Measurements from ENCODE around the gene UPF2. TPM values are rescaled to one million over a fixed set of nuclear protein-coding genes. Genes with fewer than 3 reads are reported as not detected.

The UPF2 gene
- total and polyA plus RNA-seq, 2 of the 13 experiments (the other 11 are each of a cell fraction or from before 2014, with no cell fraction given) = 6.2 to 14.5 TPM

- no peak for TF ChIP-seq NFAT5 (CRISPR knock-in tag; IDR thresholded peaks at IDR 0.05)
- no peak for TF ChIP-seq MATR3 (CRISPR knock-in tag; IDR thresholded peaks at IDR 0.05)
- TF ChIP-seq POLR2AphosphoS2 (IDR thresholded peaks at IDR 0.05; ENCODE audit: low read depth, low read length) = no peak
- no peak for TF ChIP-seq ZNF280D (CRISPR knock-in tag; IDR thresholded peaks at IDR 0.05)
- no peak for TF ChIP-seq ZNF234 (CRISPR knock-in tag; conservative IDR thresholded peaks at IDR 0.05)
- TF ChIP-seq FOXK1 (CRISPR knock-in tag; IDR thresholded peaks at IDR 0.05; ENCODE audit: borderline replicate concordance, low read depth) = no peak
- TF ChIP-seq PITX1 (CRISPR knock-in tag; IDR thresholded peaks at IDR 0.05) = no peak
- no peak for TF ChIP-seq PAX8 (CRISPR knock-in tag; IDR thresholded peaks at IDR 0.05; ENCODE audit: borderline replicate concordance)
- TF ChIP-seq SRY (CRISPR knock-in tag; IDR thresholded peaks at IDR 0.05) = no peak
- TF ChIP-seq NR1H2 (CRISPR knock-in tag; IDR thresholded peaks at IDR 0.05; ENCODE audit: borderline replicate concordance, low read depth) = no peak
- no peak for TF ChIP-seq ZNF598 (CRISPR knock-in tag; IDR thresholded peaks at IDR 0.05; ENCODE audit: borderline replicate concordance)
- TF ChIP-seq ZNF790 (CRISPR knock-in tag; IDR thresholded peaks at IDR 0.05; ENCODE audit: borderline replicate concordance) = no peak
- no peak for TF ChIP-seq ZNF101 (CRISPR knock-in tag; IDR thresholded peaks at IDR 0.05; ENCODE audit: borderline replicate concordance, low read depth)
- peak; percentile 81; the same call in 1 of the 2 replicates for TF ChIP-seq ZGPAT (CRISPR knock-in tag; IDR thresholded peaks at IDR 0.05)
- 0 out of 4 replicates have a peak, but pooled peaks of 1 of the 2 experiments have one; percentile 33 for TF ChIP-seq KLF16 (CRISPR knock-in tag; IDR thresholded peaks at IDR 0.05)
- peak; percentile 21; the same call in 1 of the 2 replicates for TF ChIP-seq ZBTB2 (CRISPR knock-in tag; IDR thresholded peaks at IDR 0.05; ENCODE audit: low read depth)
- no peak for TF ChIP-seq TSC22D2 (CRISPR knock-in tag; IDR thresholded peaks at IDR 0.05; ENCODE audit: borderline replicate concordance)
These were observed at the start of gene UPF2 (continued) for GRCh38 chr10:12042797-12043651.
